Gastrocnemius medialis (tissue), 4 donors: ENCODE results near the gene TGFB1.

Experiments
- CTCF ChIP-seq, 5 experiments: fragments of 450-650 bp in 3 of 5; fragments of 200-600 bp in 2 of 5; sonication (generic) in 2 of 5; IDR thresholded peaks in 4 of 5; conservative IDR thresholded peaks in 1 of 5; 1 replicate in 4 of 5; 2 replicates in 1 of 5; pipeline ENCODE4 v1.5.1; 2016 to 2019; ENCODE audit warnings: antibody characterized with exemption in 5 of 5, mild to moderate bottlenecking in 3 of 5, moderate library complexity in 3 of 5
- POLR2A ChIP-seq, 2 donors: fragments of 450-650 bp; IDR thresholded peaks; one replicate each; pipeline ENCODE4 v1.6.1; 2017; ENCODE audit warnings: antibody characterized with exemption in 2 of 2, mild to moderate bottlenecking in 2 of 2, moderate library complexity in 2 of 2

- peak; percentile 96 to 99 (median 98) for TF ChIP-seq CTCF (IDR thresholded peaks at IDR 0.05 in 4 of 5, conservative IDR thresholded peaks at IDR 0.05 in 1 of 5)
- peak in 1 of 2 donors; percentile 15 for TF ChIP-seq POLR2A (IDR thresholded peaks at IDR 0.05)
Measured at GRCh38 chr19:41308450-41309179, 45.1 kb downstream of the TGFB1 start.
